ENCODE data around the gene R3HDML.

R3HDML gene

GRCh38 chr20:44393608-44394451 is 57.0 kb downstream of the R3HDML start:
- no peak overlapping the region for H3K4me3 ChIP-seq (ENCODE audit: low read depth, low read length)
- DNase-seq (ENCODE audit: low read depth): no peak
- TF ChIP-seq CTCF (conservative IDR thresholded peaks at IDR 0.05; ENCODE audit: low read depth, low read length): no peak

- TF ChIP-seq CTCF (conservative IDR thresholded peaks at IDR 0.05; ENCODE audit: low read depth, low read length): no peak
- no peak for DNase-seq (ENCODE audit: low read depth)
- H3K4me3 ChIP-seq (ENCODE audit: low read depth, low read length): no peak overlapping the region
Measured at GRCh38 chr20:44394452-44394701, 57.5 kb downstream of the R3HDML start.

GRCh38 chr20:44394702-44395460 is 58.0 kb downstream of the R3HDML start:
- H3K4me3 ChIP-seq (ENCODE audit: low read depth, low read length): no peak overlapping the region
- TF ChIP-seq CTCF (conservative IDR thresholded peaks at IDR 0.05; ENCODE audit: low read depth, low read length): no peak
- DNase-seq (ENCODE audit: low read depth): peak; percentile 17

- no peak for DNase-seq (ENCODE audit: low read depth)
- no peak for TF ChIP-seq CTCF (conservative IDR thresholded peaks at IDR 0.05; ENCODE audit: low read depth, low read length)
- H3K4me3 ChIP-seq (ENCODE audit: low read depth, low read length): no peak overlapping the region
Measured at GRCh38 chr20:44395461-44396340, 58.9 kb downstream of the R3HDML start.

- no peak for DNase-seq (ENCODE audit: low read depth)
- TF ChIP-seq CTCF (conservative IDR thresholded peaks at IDR 0.05; ENCODE audit: low read depth, low read length): no peak
- H3K4me3 ChIP-seq (ENCODE audit: low read depth, low read length): no peak overlapping the region
Measured at GRCh38 chr20:44396369-44397130, 59.7 kb downstream of the R3HDML start.

- H3K4me3 ChIP-seq (ENCODE audit: low read depth, low read length): no peak overlapping the region
- no peak for TF ChIP-seq CTCF (conservative IDR thresholded peaks at IDR 0.05; ENCODE audit: low read depth, low read length)
- peak; percentile 71 for DNase-seq (ENCODE audit: low read depth)
Measured at GRCh38 chr20:44398335-44398734, 61.5 kb downstream of the R3HDML start.

All from choroid plexus epithelial cell (primary cell).